B cell (primary cell): Measurements from ENCODE around the gene PRKG2. TPM values are rescaled to one million over a fixed set of nuclear protein-coding genes. Genes with fewer than 3 reads are reported as not detected.

Experiments used
- ATAC-seq: fragments of 200-7000 bp; cut with Tn5 transposase; one replicate; pipeline ENCODE4 v1.10.0; 2021; ENCODE audit warnings: low read depth, mild to moderate bottlenecking, moderate number of reproducible peaks, moderate library complexity
- CTCF ChIA-PET: fragments of 350-600 bp; sonication (Branson Sonifier 250); formaldehyde crosslinking; loops from one replicate; lab custom pipeline; 2021; ENCODE audit warnings: antibody characterized with exemption, inconsistent platforms; lab: Charles Lee
- POLR2A ChIA-PET: fragments of 350-600 bp; sonication (Branson Sonifier 250); formaldehyde crosslinking; loops from one replicate; lab custom pipeline; 2021; ENCODE audit warnings: antibody characterized with exemption; lab: Charles Lee
- DNase-seq: peaks from one replicate; pipeline ENCODE4 v3.0.0; 2013
- H2AFZ ChIP-seq: 2 replicates; pipeline ENCODE4 v1.6.1; 2012; ENCODE audit warnings: mild to moderate bottlenecking, low read depth, low read length; ENCODE audit not compliant: insufficient read depth, poor library complexity, severe bottlenecking
- H3K27ac ChIP-seq, 2 donors: 1 replicate in 1 of 2; 2 replicates in 1 of 2; pipeline ENCODE4 v1.5.1; 2012 to 2013; ENCODE audit warnings: low read length in 2 of 2, mild to moderate bottlenecking in 2 of 2, moderate library complexity in 1 of 2
- H3K27me3 ChIP-seq, 4 experiments: fragments of 200-600 bp in 1 of 4; sonication (generic) in 1 of 4; replicated peaks in 1 of 4; 1 replicate in 2 of 4; 2 replicates in 2 of 4; pipeline versions ENCODE4 v1.6.1 to v1.7.0; 2013 to 2016; ENCODE audit warnings: low read length in 3 of 4, mild to moderate bottlenecking in 2 of 4, mixed read lengths in 1 of 4, moderate library complexity in 1 of 4; ENCODE audit not compliant: insufficient read depth in 4 of 4, control insufficient read depth in 3 of 4; ENCODE audit errors: control extremely low read depth in 1 of 4
- H3K36me3 ChIP-seq, 2 experiments: replicated peaks in 1 of 2; 1 replicate in 1 of 2; 2 replicates in 1 of 2; pipeline versions ENCODE4 v1.6.1 to v1.7.1; 2013; ENCODE audit warnings: low read length in 1 of 2; ENCODE audit not compliant: insufficient read depth in 2 of 2, control insufficient read depth in 1 of 2; ENCODE audit errors: control extremely low read depth in 1 of 2, extremely low read depth in 1 of 2
- H3K4me1 ChIP-seq, 2 donors: fragments of 200-600 bp in 1 of 2; sonication (generic) in 1 of 2; 1 replicate in 1 of 2; 2 replicates in 1 of 2; pipeline versions ENCODE4 v1.5.1 to v1.6.1; 2013 to 2017; ENCODE audit warnings: low read length in 2 of 2; ENCODE audit not compliant: control insufficient read depth in 2 of 2, insufficient read depth in 2 of 2
- H3K4me2 ChIP-seq: replicated peaks from 2 replicates; pipeline ENCODE3; 2012; ENCODE audit warnings: mild to moderate bottlenecking, low read depth, low read length; ENCODE audit not compliant: poor library complexity, severe bottlenecking
- H3K4me3 ChIP-seq, 5 experiments: fragments of 200-600 bp in 1 of 5; sonication (generic) in 1 of 5; 1 replicate in 3 of 5; 2 replicates in 2 of 5; pipeline versions ENCODE4 v1.5.1 to v1.7.0; 2011 to 2016; ENCODE audit warnings: low read length in 4 of 5, mild to moderate bottlenecking in 4 of 5, low read depth in 2 of 5, control low read depth in 1 of 5, moderate library complexity in 1 of 5; ENCODE audit not compliant: insufficient read depth in 1 of 5; ENCODE audit errors: control extremely low read depth in 1 of 5, extremely low read depth in 1 of 5
- H3K79me2 ChIP-seq: fragments of 200-600 bp; sonication (generic); one replicate; pipeline ENCODE4 v1.6.0; 2016; ENCODE audit warnings: low read length; ENCODE audit not compliant: control insufficient read depth, insufficient read depth
- H3K9ac ChIP-seq: fragments of 200-600 bp; sonication (generic); 2 replicates; pipeline ENCODE4 v1.6.1; 2017; ENCODE audit warnings: mild to moderate bottlenecking, low read length, moderate library complexity
- H3K9me3 ChIP-seq, 3 donors: one replicate each; pipeline versions ENCODE4 v1.6.1 to v1.7.1; 2013; ENCODE audit warnings: low read length in 2 of 3; ENCODE audit not compliant: control insufficient read depth in 2 of 3, insufficient read depth in 1 of 3; ENCODE audit errors: control extremely low read depth in 1 of 3
- H4K20me1 ChIP-seq: 2 replicates; pipeline ENCODE4 v1.6.0; 2012; ENCODE audit warnings: mild to moderate bottlenecking, low read length; ENCODE audit not compliant: insufficient read depth, control insufficient read depth, poor library complexity, severe bottlenecking
- H3K27ac Mint-ChIP-seq: one replicate; pipeline ENCODE4 v1.8.0; 2021; ENCODE audit warnings: mixed read lengths
- H3K27me3 Mint-ChIP-seq: one replicate; pipeline ENCODE4 v1.8.0; 2021; ENCODE audit warnings: mixed read lengths
- H3K4me1 Mint-ChIP-seq: one replicate; pipeline ENCODE4 v1.8.0; 2021; ENCODE audit warnings: mixed read lengths
- H3K4me3 Mint-ChIP-seq: one replicate; pipeline ENCODE4 v1.8.0; 2021; ENCODE audit warnings: mixed read lengths
- H3K9me3 Mint-ChIP-seq: one replicate; pipeline ENCODE4 v1.8.0; 2022; ENCODE audit warnings: mixed read lengths; ENCODE audit not compliant: insufficient read depth
- EZH2 ChIP-seq: IDR thresholded peaks from 2 replicates; pipeline ENCODE4 v1.6.1; 2012; ENCODE audit warnings: borderline replicate concordance, low read depth, mild to moderate bottlenecking, moderate library complexity, low read length; ENCODE audit not compliant: insufficient read depth, poor library complexity, severe bottlenecking
- WGBS: methylation state at CpG from one replicate; pipeline ENCODE4 v1.1.5; 2013; ENCODE audit warnings: missing lambda C conversion rate; ENCODE audit not compliant: insufficient coverage; 5-methylcytosine and 5-hydroxymethylcytosine counted together
- intact Hi-C: fragments of 100-400 bp; cut with micrococcal nuclease; formaldehyde crosslinking; loops from one replicate; pipeline ENCODE4 v1.10.0; 2022
- polyA plus RNA-seq: library from polyadenylated mRNA; depleted of rRNA; stranded (reverse); fragments of >200 nt; gene quantifications from 2 replicates; pipeline ENCODE4 v1.2.3, GENCODE V29; 2012
- total RNA-seq, 2 donors: library from RNA; stranded (reverse); fragments of 120-200 nt in 1 of 2; gene quantifications; 1 replicate in 1 of 2; 2 replicates in 1 of 2; pipeline versions ENCODE4 v1.2.3 to v1.2.4, GENCODE V29; 2013 to 2022
- TF ChIP-seq, protein P1 (sequence below): fragments of 200-600 bp; IDR thresholded peaks from one replicate; pipeline ENCODE4 v1.8.0; 2022; ENCODE audit warnings: antibody characterized with exemption, mild to moderate bottlenecking

The PRKG2 gene
- total and polyA plus RNA-seq, 2 donors (not counting 1 experiment from before 2014, with no cell fraction given): 0.61 to 0.86 TPM

DNA sequence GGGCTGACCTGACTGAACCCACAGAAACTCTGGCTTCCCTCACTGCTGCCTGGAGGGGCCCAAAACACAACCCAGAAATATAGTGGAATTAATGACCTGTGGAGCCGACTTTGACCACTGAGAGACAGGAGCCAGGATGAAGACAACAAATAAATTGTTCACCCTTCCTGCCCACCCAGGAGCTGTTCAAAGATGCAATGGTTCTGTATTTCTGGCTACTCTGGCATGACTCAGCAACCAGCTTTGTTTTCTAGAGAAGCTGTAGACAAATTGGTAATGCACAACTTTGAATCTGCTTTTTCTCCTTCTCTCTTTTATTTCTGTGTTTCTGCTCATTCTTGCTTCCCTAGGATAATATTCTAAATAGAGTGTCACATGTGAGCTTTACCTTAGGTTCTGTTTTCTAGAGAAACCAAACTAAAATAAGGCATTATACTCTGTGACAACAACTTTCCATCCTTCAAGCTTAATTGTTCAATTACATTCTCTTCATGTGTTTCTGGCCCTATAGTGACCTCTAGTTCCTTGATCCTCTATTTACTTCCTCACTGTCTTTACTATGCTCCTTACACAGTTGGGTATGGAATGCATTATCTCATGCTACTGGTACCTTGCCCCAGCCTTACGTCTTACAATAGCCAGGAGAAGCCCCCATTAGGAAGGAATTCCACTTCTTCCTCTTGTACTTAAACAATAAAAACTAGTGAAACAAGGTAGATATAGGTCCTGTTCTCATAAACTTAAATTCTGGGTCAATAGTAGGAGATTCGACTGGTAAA lies 6.5 kb upstream of the PRKG2 start:
- H3K4me1 Mint-ChIP-seq: no peaks in the 10 kb centered on the region
- H2AFZ ChIP-seq: no peak overlapping the region
- DNase-seq: no peak
- intact Hi-C loops: no loop called here
- no peak overlapping the region for H3K4me3 Mint-ChIP-seq
- no peaks in the 10 kb centered on the region for H3K79me2 ChIP-seq
- TF ChIP-seq, protein P1, sequence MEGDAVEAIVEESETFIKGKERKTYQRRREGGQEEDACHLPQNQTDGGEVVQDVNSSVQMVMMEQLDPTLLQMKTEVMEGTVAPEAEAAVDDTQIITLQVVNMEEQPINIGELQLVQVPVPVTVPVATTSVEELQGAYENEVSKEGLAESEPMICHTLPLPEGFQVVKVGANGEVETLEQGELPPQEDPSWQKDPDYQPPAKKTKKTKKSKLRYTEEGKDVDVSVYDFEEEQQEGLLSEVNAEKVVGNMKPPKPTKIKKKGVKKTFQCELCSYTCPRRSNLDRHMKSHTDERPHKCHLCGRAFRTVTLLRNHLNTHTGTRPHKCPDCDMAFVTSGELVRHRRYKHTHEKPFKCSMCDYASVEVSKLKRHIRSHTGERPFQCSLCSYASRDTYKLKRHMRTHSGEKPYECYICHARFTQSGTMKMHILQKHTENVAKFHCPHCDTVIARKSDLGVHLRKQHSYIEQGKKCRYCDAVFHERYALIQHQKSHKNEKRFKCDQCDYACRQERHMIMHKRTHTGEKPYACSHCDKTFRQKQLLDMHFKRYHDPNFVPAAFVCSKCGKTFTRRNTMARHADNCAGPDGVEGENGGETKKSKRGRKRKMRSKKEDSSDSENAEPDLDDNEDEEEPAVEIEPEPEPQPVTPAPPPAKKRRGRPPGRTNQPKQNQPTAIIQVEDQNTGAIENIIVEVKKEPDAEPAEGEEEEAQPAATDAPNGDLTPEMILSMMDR: no peak
- no peak for TF ChIP-seq EZH2
- H3K9me3 Mint-ChIP-seq: no peaks in the 10 kb centered on the region
- ChIA-PET CTCF (no interaction called here), POLR2A (no interaction called here)
- no peaks in the 10 kb centered on the region for H4K20me1 ChIP-seq
- no peaks in the 10 kb centered on the region for H3K4me1 ChIP-seq
- peaks cover 0 to 4% (median 1%) of the 10 kb centered on the region in 3 donors for H3K9me3 ChIP-seq
- no peak overlapping the region for H3K27ac ChIP-seq
- H3K4me2 ChIP-seq: no peak overlapping the region
- no peak for ATAC-seq
- WGBS: 33% methylated on average over 1 of the region's 3 CpGs
- no peak overlapping the region for H3K9ac ChIP-seq
- peaks cover 33% of the 10 kb centered on the region for H3K27me3 Mint-ChIP-seq
- no peak overlapping the region for H3K27ac Mint-ChIP-seq
- no peak overlapping the region for H3K4me3 ChIP-seq
- H3K36me3 ChIP-seq: no peaks in the 10 kb centered on the region
- peaks cover 0 to 17% (median 3%) of the 10 kb centered on the region in 4 experiments for H3K27me3 ChIP-seq

GRCh38 chr4:81220271-81220670 lies 5.2 kb upstream of the PRKG2 start:
- WGBS: no CpG with 5 or more reads among the region's 1 CpG
- ATAC-seq: no peak
- Histone ChIP-seq H3K4me1 (peaks cover 4% of the 10 kb centered on the region in 2 donors), H3K27me3 (peaks cover 0 to 24% (median 5%) of the 10 kb centered on the region in 4 experiments), H3K9ac (no peak overlapping the region), H4K20me1 (no peaks in the 10 kb centered on the region), H3K27ac (no peak overlapping the region), H3K36me3 (no peaks in the 10 kb centered on the region), H3K4me3 (no peak overlapping the region), H3K79me2 (no peaks in the 10 kb centered on the region), H3K4me2 (no peak overlapping the region), H3K9me3 (peaks cover 0 to 6% (median 0%) of the 10 kb centered on the region in 3 donors), H2AFZ (no peak overlapping the region)
- Mint-ChIP-seq H3K27me3 (peaks cover 40% of the 10 kb centered on the region), H3K4me3 (no peak overlapping the region), H3K9me3 (no peaks in the 10 kb centered on the region), H3K4me1 (peaks cover 6% of the 10 kb centered on the region), H3K27ac (no peak overlapping the region)
- no peak for DNase-seq
- TF ChIP-seq EZH2: no peak
- TF ChIP-seq, protein P1: no peak
- CTCF ChIA-PET: no interaction called here
- intact Hi-C loops: loop anchor here (1.0 kb wide), 1 partner anchor 29 kb away; no protein-coding TSS in a partner anchor
- POLR2A ChIA-PET: no interaction called here
